ENCODE results near the gene IMP3. TPM values are rescaled to one million over a fixed set of nuclear protein-coding genes. Genes with fewer than 3 reads are reported as not detected.
"Not testable (repeated sequence)": the region's sequence is repeated elsewhere in the genome, so short reads cannot be mapped to it uniquely, and the experiment has no call there.

IMP3 gene
- polyA plus RNA-seq = 147 and 171 TPM in 2 replicates
- 64.1 and 64.5 TPM in 2 replicates for polyA minus RNA-seq

GRCh38 chr15:75639709-75640482 is at the start of gene IMP3:
Gene IMP3, minus strand, starts transcription at chr15:75640224. Its CDS starts 56 bp downstream, at chr15:75640168.
- Histone ChIP-seq H3K9ac (ENCODE audit: low read length) (peak within 1 kb of the TSS; percentile 85), H3K27ac (ENCODE audit: low read length) (peak within 1 kb of the TSS; percentile 88), H3F3A (ENCODE audit: insufficient read depth, low read length, poor library complexity, severe bottlenecking) (no peaks in the 10 kb centered on the region), H3K36me3 (ENCODE audit: insufficient read depth, low read length) (no peaks in the 10 kb centered on the region), H3K4me3 (ENCODE audit: low read length) (peak within 1 kb of the TSS; percentile 84), H3K9me2 (ENCODE audit: insufficient read depth, low read length) (no peaks in the 10 kb centered on the region), H3K27me3 (ENCODE audit: insufficient read depth, low read depth, low read length) (no peaks in the 10 kb centered on the region), H3K4me2 (ENCODE audit: low read length) (peak within 1 kb of the TSS; percentile 95), H3K79me2 (replicated peaks; ENCODE audit: insufficient read depth, low read length) (peaks cover 25% of the 10 kb centered on the region), H3K9me3 (ENCODE audit: low read length) (no peaks in the 10 kb centered on the region), H4K20me1 (ENCODE audit: insufficient read depth) (no peaks in the 10 kb centered on the region), H2AFZ (ENCODE audit: low read depth, low read length) (peak within 1 kb of the TSS; percentile 91)
- TF ChIP-seq CTCF (IDR thresholded peaks at IDR 0.05; ENCODE audit: poor library complexity, severe bottlenecking) (no peak), EP300 (conservative IDR thresholded peaks at IDR 0.05; ENCODE audit: poor library complexity, severe bottlenecking) (peak; percentile 44), RAD21 (conservative IDR thresholded peaks at IDR 0.05) (no peak), POLR2AphosphoS5 (IDR thresholded peaks at IDR 0.05) (peak; percentile 88), REST (IDR thresholded peaks at IDR 0.05; ENCODE audit: borderline replicate concordance) (peak; percentile 94), SMC3 (conservative IDR thresholded peaks at IDR 0.05; ENCODE audit: poor library complexity) (peak; percentile 34), MXI1 (conservative IDR thresholded peaks at IDR 0.05; ENCODE audit: poor library complexity, severe bottlenecking) (peak; percentile 98), EZH2 (IDR thresholded peaks at IDR 0.05; ENCODE audit: borderline replicate concordance, insufficient read depth, low read length, poor library complexity, severe bottlenecking) (no peak), TAF1 (IDR thresholded peaks at IDR 0.05; ENCODE audit: low read depth) (peak; percentile 90)

GRCh38 chr15:75689429-75689828 is 49.4 kb upstream of the IMP3 start:
- H3K9ac ChIP-seq (ENCODE audit: low read length); H3K4me2 ChIP-seq (ENCODE audit: low read length): not testable (repeated sequence)

More at GRCh38 chr15:75689429-75689828, 49.4 kb upstream of the IMP3 start:
- not testable (repeated sequence) for H3K4me3 ChIP-seq (ENCODE audit: low read length); H2AFZ ChIP-seq (ENCODE audit: low read depth, low read length); H3K9me3 ChIP-seq (ENCODE audit: low read length); H4K20me1 ChIP-seq (ENCODE audit: insufficient read depth); H3K79me2 ChIP-seq (replicated peaks; ENCODE audit: insufficient read depth, low read length); H3K27ac ChIP-seq (ENCODE audit: low read length); H3K9me2 ChIP-seq (ENCODE audit: insufficient read depth, low read length); H3K36me3 ChIP-seq (ENCODE audit: insufficient read depth, low read length); H3K27me3 ChIP-seq (ENCODE audit: insufficient read depth, low read depth, low read length); H3F3A ChIP-seq (ENCODE audit: insufficient read depth, low read length, poor library complexity, severe bottlenecking)
